IPS-18a (cell line): ENCODE measurements around the gene RARB.

ENCODE experiments used
- H3K27ac ChIP-seq: one replicate; pipeline ENCODE4 v1.5.1; 2013; ENCODE audit warnings: low read length
- H3K27me3 ChIP-seq: one replicate; pipeline ENCODE4 v1.6.1; 2013; ENCODE audit warnings: mild to moderate bottlenecking, low read length; ENCODE audit not compliant: control insufficient read depth, insufficient read depth
- H3K36me3 ChIP-seq: one replicate; pipeline ENCODE4 v1.6.1; 2013; ENCODE audit warnings: low read depth, low read length; ENCODE audit not compliant: control insufficient read depth
- H3K4me1 ChIP-seq: one replicate; pipeline ENCODE4 v1.6.1; 2013; ENCODE audit warnings: low read depth, low read length; ENCODE audit not compliant: control insufficient read depth
- H3K4me3 ChIP-seq: one replicate; pipeline ENCODE4 v1.5.1; 2013; ENCODE audit warnings: low read length
- H3K9ac ChIP-seq: one replicate; pipeline ENCODE4 v1.6.1; 2013; ENCODE audit warnings: mild to moderate bottlenecking, low read length, moderate library complexity
- H3K9me3 ChIP-seq: one replicate; pipeline ENCODE4 v1.6.1; 2013; ENCODE audit warnings: low read depth, low read length; ENCODE audit not compliant: control insufficient read depth

The RARB gene

GRCh38 chr3:25400587-25400986 lies 27.5 kb upstream of the RARB start:
- Histone ChIP-seq H3K36me3 (no peaks in the 10 kb centered on the region), H3K9me3 (no peaks in the 10 kb centered on the region), H3K4me1 (no peaks in the 10 kb centered on the region), H3K4me3 (no peak overlapping the region), H3K27me3 (no peaks in the 10 kb centered on the region), H3K27ac (no peak overlapping the region), H3K9ac (no peak overlapping the region)

- no peaks in the 10 kb centered on the region for H3K4me1 ChIP-seq
- H3K27me3 ChIP-seq = no peaks in the 10 kb centered on the region
- H3K27ac ChIP-seq = no peak overlapping the region
- no peaks in the 10 kb centered on the region for H3K36me3 ChIP-seq
- H3K4me3 ChIP-seq = no peak overlapping the region
- H3K9me3 ChIP-seq = no peaks in the 10 kb centered on the region
- H3K9ac ChIP-seq = no peak overlapping the region
Measured at GRCh38 chr3:25403968-25404367, 24.1 kb upstream of the RARB start.

DNA sequence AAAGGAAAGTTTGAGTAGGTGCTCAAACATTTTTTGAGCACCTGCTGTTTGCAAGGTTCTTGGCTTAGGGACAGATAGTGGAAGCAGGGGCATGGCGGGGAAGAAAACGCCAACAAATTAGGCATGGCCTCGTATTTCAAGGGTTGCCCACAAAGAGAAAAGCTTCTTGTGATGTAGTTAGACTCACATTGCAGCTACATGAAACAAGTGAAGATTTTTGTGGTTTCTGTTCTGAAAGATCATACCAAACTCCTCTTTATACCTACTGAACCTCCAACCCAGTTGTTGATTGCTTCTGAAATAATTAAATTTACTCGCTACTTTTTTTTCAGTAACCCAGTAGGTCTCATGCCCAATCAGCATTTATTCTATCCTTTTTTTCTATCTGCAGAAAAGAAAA lies 23.5 kb upstream of the RARB start:
- Histone ChIP-seq H3K9me3 (no peaks in the 10 kb centered on the region), H3K27me3 (no peaks in the 10 kb centered on the region), H3K9ac (no peak overlapping the region), H3K4me1 (no peaks in the 10 kb centered on the region), H3K4me3 (no peak overlapping the region), H3K27ac (no peak overlapping the region), H3K36me3 (no peaks in the 10 kb centered on the region)

DNA sequence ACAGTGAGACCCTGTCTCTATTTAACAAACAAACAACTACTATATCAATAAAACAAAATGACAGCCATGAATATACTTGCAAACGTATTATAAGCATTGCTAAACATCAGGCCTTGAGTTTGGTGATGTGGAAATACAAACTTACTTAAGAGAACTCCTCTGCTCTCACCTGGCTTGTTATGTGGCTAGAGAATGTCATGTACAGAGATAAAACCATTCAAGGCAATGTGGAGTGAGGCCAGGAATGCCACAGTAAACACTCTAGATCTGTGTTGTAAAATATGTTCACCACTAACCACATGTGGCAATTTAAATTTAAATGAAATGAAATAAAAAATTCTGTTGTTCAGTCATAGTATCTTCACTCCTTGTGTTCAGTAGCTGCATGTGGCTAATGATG lies 22.7 kb upstream of the RARB start:
- Histone ChIP-seq H3K9ac (no peak overlapping the region), H3K4me3 (no peak overlapping the region), H3K9me3 (no peaks in the 10 kb centered on the region), H3K36me3 (no peaks in the 10 kb centered on the region), H3K27me3 (no peaks in the 10 kb centered on the region), H3K27ac (no peak overlapping the region), H3K4me1 (no peaks in the 10 kb centered on the region)

- Histone ChIP-seq H3K9me3 (no peaks in the 10 kb centered on the region), H3K27me3 (no peaks in the 10 kb centered on the region), H3K4me1 (no peaks in the 10 kb centered on the region), H3K4me3 (no peak overlapping the region), H3K27ac (no peak overlapping the region), H3K9ac (no peak overlapping the region), H3K36me3 (no peaks in the 10 kb centered on the region)
Measured at GRCh38 chr3:25410703-25411102, 17.4 kb upstream of the RARB start.

- Histone ChIP-seq H3K9me3 (no peaks in the 10 kb centered on the region), H3K27ac (no peak overlapping the region), H3K4me3 (no peak overlapping the region), H3K9ac (no peak overlapping the region), H3K27me3 (no peaks in the 10 kb centered on the region), H3K4me1 (no peaks in the 10 kb centered on the region), H3K36me3 (no peaks in the 10 kb centered on the region)
Measured at GRCh38 chr3:25412269-25412668, 15.8 kb upstream of the RARB start.

- H3K9me3 ChIP-seq = no peaks in the 10 kb centered on the region
- no peak overlapping the region for H3K9ac ChIP-seq
- peaks cover 19% of the 10 kb centered on the region for H3K4me1 ChIP-seq
Measured at GRCh38 chr3:25416176-25416575, 11.9 kb upstream of the RARB start.

GRCh38 chr3:25418596-25418995 lies 9.5 kb upstream of the RARB start:
- Histone ChIP-seq H3K27me3 (no peaks in the 10 kb centered on the region), H3K9me3 (no peaks in the 10 kb centered on the region), H3K27ac (no peak overlapping the region)

More at GRCh38 chr3:25416176-25416575, 11.9 kb upstream of the RARB start:
- Histone ChIP-seq H3K27me3 (no peaks in the 10 kb centered on the region), H3K36me3 (no peaks in the 10 kb centered on the region), H3K4me3 (no peak overlapping the region), H3K27ac (no peak overlapping the region)

DNA sequence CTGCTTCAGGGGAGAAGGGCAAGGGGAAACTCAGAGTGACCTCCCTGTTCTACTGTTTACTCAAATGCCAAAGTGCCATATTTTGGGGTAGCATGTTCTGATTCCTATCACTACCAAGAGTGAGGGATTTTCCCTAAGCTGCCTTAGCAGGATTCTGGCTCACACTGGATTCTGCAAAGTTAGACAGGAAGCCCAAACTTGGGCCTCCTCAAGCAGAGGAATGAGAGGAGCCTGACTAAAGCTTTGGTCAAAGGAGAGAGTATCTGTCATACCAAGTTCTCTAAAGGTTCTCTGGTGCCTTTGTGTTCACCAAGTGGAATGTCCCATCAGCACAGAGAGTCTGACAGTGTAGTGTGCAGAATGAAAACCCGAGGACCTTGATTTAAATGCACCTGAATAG lies 8.8 kb upstream of the RARB start:
- no peak overlapping the region for H3K4me3 ChIP-seq
- H3K36me3 ChIP-seq = no peaks in the 10 kb centered on the region
- H3K9ac ChIP-seq = no peak overlapping the region
- H3K4me1 ChIP-seq = peaks cover 28% of the 10 kb centered on the region
- no peaks in the 10 kb centered on the region for H3K9me3 ChIP-seq
- H3K27me3 ChIP-seq = no peaks in the 10 kb centered on the region
- H3K27ac ChIP-seq = peak overlapping the region; percentile 48

More at GRCh38 chr3:25418596-25418995, 9.5 kb upstream of the RARB start:
- no peak overlapping the region for H3K9ac ChIP-seq
- H3K4me1 ChIP-seq = peaks cover 21% of the 10 kb centered on the region
- no peak overlapping the region for H3K4me3 ChIP-seq
- no peaks in the 10 kb centered on the region for H3K36me3 ChIP-seq

- H3K4me3 ChIP-seq = peak overlapping the region; percentile 36
- H3K9me3 ChIP-seq = no peaks in the 10 kb centered on the region
- H3K4me1 ChIP-seq = peaks cover 33% of the 10 kb centered on the region
- peak overlapping the region; percentile 48 for H3K27ac ChIP-seq
- no peak overlapping the region for H3K9ac ChIP-seq
- H3K36me3 ChIP-seq = no peaks in the 10 kb centered on the region
- no peaks in the 10 kb centered on the region for H3K27me3 ChIP-seq
Measured at GRCh38 chr3:25420147-25420546, 7.9 kb upstream of the RARB start.

GRCh38 chr3:25420885-25421284 lies 7.2 kb upstream of the RARB start:
- H3K27ac ChIP-seq = no peak overlapping the region
- no peaks in the 10 kb centered on the region for H3K9me3 ChIP-seq
- no peaks in the 10 kb centered on the region for H3K27me3 ChIP-seq
- H3K9ac ChIP-seq = no peak overlapping the region
- no peak overlapping the region for H3K4me3 ChIP-seq
- H3K4me1 ChIP-seq = peaks cover 40% of the 10 kb centered on the region
- no peaks in the 10 kb centered on the region for H3K36me3 ChIP-seq

GRCh38 chr3:25421747-25422146 lies 6.3 kb upstream of the RARB start:
- Histone ChIP-seq H3K4me3 (no peak overlapping the region), H3K27me3 (peaks cover under 1% of the 10 kb centered on the region), H3K4me1 (peaks cover 48% of the 10 kb centered on the region), H3K9me3 (no peaks in the 10 kb centered on the region), H3K36me3 (no peaks in the 10 kb centered on the region), H3K27ac (no peak overlapping the region), H3K9ac (no peak overlapping the region)
